ENCODE measurements around the gene RER1.

The RER1 gene

DNA sequence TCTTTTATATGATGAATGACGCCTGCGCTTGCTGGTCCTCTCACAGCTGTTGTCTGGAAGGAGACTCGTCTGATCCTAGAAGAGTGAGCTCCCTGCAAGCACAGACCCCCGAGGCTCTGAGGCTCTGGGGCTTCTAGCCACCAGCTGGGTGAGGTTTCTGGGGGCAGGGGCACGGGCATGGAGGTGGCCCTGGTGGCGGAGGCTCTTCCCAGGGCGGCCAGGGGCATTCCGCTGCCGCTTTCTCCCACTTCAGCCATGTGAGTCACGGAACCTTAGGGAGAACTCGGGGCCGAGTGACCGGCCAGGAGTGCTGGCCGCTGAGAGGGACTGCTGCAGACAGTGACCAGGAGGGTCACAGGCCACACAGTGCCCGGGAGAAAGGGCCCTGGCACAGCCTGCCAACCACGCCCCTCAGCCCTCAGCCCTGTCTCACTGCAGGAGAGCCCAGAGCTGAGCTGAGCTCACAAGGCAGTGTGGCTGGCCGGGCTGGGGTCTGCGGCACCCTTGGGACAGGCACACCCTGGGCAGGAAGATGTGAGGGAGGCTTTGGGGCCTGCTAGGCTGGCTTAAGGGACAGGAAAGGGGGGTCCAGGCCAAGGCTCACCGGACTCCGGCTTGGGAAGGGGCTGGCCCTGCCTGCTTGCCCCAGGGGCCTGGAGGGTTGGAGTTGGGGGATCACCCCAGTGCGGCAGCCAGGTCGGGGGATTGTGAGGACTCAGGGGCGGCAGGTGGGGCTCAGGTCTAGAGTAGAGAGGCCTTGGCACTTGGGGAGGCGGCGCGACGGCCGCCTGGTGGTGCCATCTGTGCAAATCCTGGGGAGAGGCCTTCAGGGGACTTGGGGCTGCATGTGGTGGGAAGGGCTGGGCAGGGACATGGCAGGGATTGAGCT is 36.0 kb upstream of the RER1 start:
- H3K9ac ChIP-seq (ENCODE audit: low read depth, low read length), result no peak overlapping the region
- H3K27me3 ChIP-seq (ENCODE audit: insufficient read depth, low read length), result no peaks in the 10 kb centered on the region
- no peak overlapping the region for H3K27ac ChIP-seq (ENCODE audit: low read depth, low read length)

GRCh38 chr1:2356401-2356800 is 35.2 kb upstream of the RER1 start:
- H3K27me3 ChIP-seq (ENCODE audit: insufficient read depth, low read length), result no peaks in the 10 kb centered on the region
- H3K27ac ChIP-seq (ENCODE audit: low read depth, low read length), result no peak overlapping the region
- H3K36me3 ChIP-seq (ENCODE audit: insufficient read depth, low read length), result no peaks in the 10 kb centered on the region
- WGBS, result 95% methylated on average over 15 of the region's 15 CpGs
- no peak overlapping the region for H3K9ac ChIP-seq (ENCODE audit: low read depth, low read length)
- no peak overlapping the region for H3K4me3 ChIP-seq (ENCODE audit: low read length)
- H3K4me1 ChIP-seq (ENCODE audit: insufficient read depth, low read length), result no peaks in the 10 kb centered on the region
- no peaks in the 10 kb centered on the region for H3K9me3 ChIP-seq (ENCODE audit: insufficient read depth, low read depth, low read length)

More for the DNA sequence above, 36.0 kb upstream of the RER1 start:
- WGBS, result 92% methylated on average over 28 of the region's 28 CpGs
- H3K4me3 ChIP-seq (ENCODE audit: low read length), result no peak overlapping the region
- H3K9me3 ChIP-seq (ENCODE audit: insufficient read depth, low read depth, low read length), result no peaks in the 10 kb centered on the region
- no peaks in the 10 kb centered on the region for H3K36me3 ChIP-seq (ENCODE audit: insufficient read depth, low read length)
- no peaks in the 10 kb centered on the region for H3K4me1 ChIP-seq (ENCODE audit: insufficient read depth, low read length)

GRCh38 chr1:2356911-2357845 is 34.5 kb upstream of the RER1 start:
- no peak overlapping the region for H3K27ac ChIP-seq (ENCODE audit: low read depth, low read length)
- 92% methylated on average over 37 of the region's 37 CpGs for WGBS
- H3K27me3 ChIP-seq (ENCODE audit: insufficient read depth, low read length), result no peaks in the 10 kb centered on the region
- no peak overlapping the region for H3K9ac ChIP-seq (ENCODE audit: low read depth, low read length)
- H3K4me3 ChIP-seq (ENCODE audit: low read length), result no peak overlapping the region
- no peaks in the 10 kb centered on the region for H3K4me1 ChIP-seq (ENCODE audit: insufficient read depth, low read length)
- H3K9me3 ChIP-seq (ENCODE audit: insufficient read depth, low read depth, low read length), result no peaks in the 10 kb centered on the region
- H3K36me3 ChIP-seq (ENCODE audit: insufficient read depth, low read length), result no peaks in the 10 kb centered on the region

DNA sequence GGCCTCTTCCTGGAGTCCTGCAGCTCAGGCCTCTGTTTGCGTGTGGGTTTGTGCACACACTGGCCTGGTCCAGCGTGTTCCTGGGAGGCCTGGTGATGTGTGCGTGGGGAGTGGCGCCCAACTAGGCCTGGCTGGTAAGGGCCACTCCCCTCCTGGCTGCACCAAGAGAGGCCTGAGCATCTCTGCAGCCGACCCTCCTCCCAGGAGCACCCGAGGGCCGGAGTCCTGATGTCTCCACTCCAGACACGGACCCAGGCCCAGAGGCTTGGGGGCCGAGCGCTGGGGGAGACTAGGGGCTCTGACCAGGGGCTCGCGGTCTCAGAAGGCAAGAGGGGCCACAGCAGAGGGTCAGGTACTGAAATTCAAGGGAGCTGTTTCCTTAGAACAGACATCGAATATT is 33.6 kb upstream of the RER1 start:
- no peak overlapping the region for H3K4me3 ChIP-seq (ENCODE audit: low read length)
- H3K27ac ChIP-seq (ENCODE audit: low read depth, low read length), result no peak overlapping the region
- no peaks in the 10 kb centered on the region for H3K36me3 ChIP-seq (ENCODE audit: insufficient read depth, low read length)
- no peaks in the 10 kb centered on the region for H3K27me3 ChIP-seq (ENCODE audit: insufficient read depth, low read length)
- H3K9ac ChIP-seq (ENCODE audit: low read depth, low read length), result no peak overlapping the region
- H3K4me1 ChIP-seq (ENCODE audit: insufficient read depth, low read length), result no peaks in the 10 kb centered on the region
- H3K9me3 ChIP-seq (ENCODE audit: insufficient read depth, low read depth, low read length), result no peaks in the 10 kb centered on the region
- 90% methylated on average over 13 of the region's 13 CpGs for WGBS

DNA sequence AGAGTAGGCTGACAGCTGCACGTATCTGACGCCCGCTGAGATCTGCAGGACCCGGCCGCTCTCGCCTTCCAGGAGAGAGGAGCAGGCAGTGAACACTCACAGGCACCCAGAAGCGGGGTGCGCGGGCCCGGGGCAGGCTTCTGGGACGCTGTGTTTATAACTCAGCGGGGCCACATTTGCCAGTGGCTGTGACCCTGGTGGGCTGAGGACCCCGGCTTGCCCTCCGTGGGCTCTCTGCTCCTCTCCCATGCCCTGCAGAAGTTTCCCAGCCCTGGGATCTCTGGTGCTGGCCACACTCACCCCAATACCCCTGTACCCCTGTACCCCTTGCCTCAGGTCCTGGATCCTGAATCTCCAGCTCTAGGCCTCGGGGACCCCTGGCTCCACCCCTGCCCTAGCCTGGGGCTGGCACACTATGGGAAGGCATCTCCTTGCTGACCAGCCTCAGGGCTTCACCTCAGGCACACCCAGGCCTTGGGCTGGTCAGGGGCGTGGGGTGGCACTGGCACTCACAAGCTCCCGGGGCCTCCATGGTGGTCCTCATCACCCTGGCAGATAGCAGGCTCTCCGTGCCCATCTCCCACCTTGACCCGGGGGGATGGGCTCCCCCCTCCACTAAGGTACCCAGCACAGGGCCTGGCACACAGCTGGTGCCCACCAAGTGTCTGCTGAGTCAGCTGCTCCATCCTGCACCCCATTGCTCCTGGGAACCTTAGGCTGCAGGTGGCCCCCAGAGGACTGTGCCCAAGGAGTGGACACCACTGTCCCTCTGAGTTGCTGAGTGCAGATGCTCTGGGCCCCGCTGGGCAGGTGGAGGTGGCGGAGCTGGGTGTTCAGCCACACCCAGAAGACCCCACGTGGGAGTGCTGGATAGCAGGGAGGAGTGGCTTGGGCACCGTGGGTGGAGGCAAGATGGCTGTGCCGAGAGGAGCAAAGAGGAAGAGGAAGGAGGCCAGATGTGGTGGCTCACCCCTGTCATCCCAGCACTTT is 32.7 kb upstream of the RER1 start:
- Histone ChIP-seq H3K4me1 (ENCODE audit: insufficient read depth, low read length) (no peaks in the 10 kb centered on the region), H3K9ac (ENCODE audit: low read depth, low read length) (no peak overlapping the region), H3K36me3 (ENCODE audit: insufficient read depth, low read length) (no peaks in the 10 kb centered on the region), H3K27ac (ENCODE audit: low read depth, low read length) (no peak overlapping the region), H3K27me3 (ENCODE audit: insufficient read depth, low read length) (no peaks in the 10 kb centered on the region), H3K9me3 (ENCODE audit: insufficient read depth, low read depth, low read length) (peaks cover 2% of the 10 kb centered on the region; the same call in 1 of the 2 replicates), H3K4me3 (ENCODE audit: low read length) (no peak overlapping the region)
- 89% methylated on average over 24 of the region's 24 CpGs for WGBS

DNA sequence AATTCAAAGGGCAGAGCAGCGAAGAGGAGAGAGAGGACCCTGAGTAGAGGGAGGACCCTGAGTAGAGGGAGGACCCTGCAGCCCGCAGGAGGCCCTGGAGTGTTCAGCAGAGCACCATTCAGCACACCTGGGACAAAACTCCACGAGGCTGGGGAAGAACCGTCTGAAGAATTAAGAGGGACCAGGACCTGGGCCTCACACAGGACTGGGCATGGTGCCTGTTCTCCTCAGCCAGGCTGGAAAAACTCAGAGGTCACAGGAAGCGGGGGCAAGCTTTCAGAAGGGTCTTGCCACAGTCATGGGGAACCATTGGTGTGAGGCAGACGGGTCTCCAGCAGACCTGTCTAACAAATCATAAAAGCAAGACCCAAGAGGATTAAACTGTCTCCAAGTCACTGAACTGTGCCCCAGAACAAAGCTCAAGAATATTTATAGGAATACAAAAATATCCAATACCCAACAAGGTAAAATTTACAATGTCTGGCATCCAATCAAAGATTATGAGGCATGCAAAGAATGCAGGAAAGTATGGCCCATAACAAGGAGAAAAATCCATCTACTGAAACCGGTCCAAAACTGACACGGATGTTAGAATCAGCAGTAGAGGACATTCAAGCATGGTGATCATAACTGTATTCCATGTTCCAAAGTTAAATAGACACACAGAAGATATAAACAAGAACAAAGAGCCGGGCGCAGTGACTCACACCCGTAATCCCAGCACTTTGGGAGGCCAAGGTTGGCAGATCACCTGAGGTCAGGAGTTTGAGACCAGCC is 30.9 kb upstream of the RER1 start:
- H3K9ac ChIP-seq (ENCODE audit: low read depth, low read length), result no peak overlapping the region
- H3K36me3 ChIP-seq (ENCODE audit: insufficient read depth, low read length), result no peaks in the 10 kb centered on the region
- H3K27ac ChIP-seq (ENCODE audit: low read depth, low read length), result no peak overlapping the region
- peaks cover 5% of the 10 kb centered on the region; the same call in 1 of the 2 replicates for H3K9me3 ChIP-seq (ENCODE audit: insufficient read depth, low read depth, low read length)
- WGBS, result 94% methylated on average over 11 of the region's 11 CpGs
- H3K4me1 ChIP-seq (ENCODE audit: insufficient read depth, low read length), result no peaks in the 10 kb centered on the region
- H3K4me3 ChIP-seq (ENCODE audit: low read length), result no peak overlapping the region
- H3K27me3 ChIP-seq (ENCODE audit: insufficient read depth, low read length), result no peaks in the 10 kb centered on the region

DNA sequence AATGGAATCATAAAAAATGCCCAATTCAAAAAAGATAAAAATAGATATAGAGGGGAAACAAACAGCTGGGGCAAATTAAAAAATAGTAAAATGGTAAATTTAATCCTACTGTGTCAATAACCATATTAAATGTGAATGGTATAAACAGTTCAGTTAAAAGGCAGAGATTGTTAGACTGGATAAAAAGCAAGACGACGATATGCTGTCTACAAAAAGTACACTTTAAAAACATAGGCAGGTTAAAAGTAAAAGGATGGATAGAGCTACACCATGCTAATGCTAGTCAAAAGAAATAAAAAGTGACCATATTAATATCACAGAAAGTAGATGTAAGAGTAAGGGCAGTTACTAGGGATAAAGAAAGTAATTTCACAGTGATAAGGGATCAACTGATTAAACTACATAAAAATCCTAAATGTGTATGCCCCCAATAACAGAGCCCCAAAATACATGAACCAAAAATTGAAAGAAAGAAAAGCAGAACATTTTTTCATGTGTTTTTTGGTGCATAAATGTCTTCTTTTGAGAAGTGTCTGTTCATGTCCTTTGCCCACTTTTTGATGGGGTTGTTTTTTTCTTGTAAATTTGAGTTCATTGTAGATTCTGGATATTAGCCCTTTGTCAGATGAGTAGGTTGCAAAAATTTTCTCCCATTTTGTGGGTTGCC is 27.7 kb upstream of the RER1 start:
- Histone ChIP-seq H3K9me3 (ENCODE audit: insufficient read depth, low read depth, low read length) (peaks cover 5% of the 10 kb centered on the region; the same call in 1 of the 2 replicates), H3K27ac (ENCODE audit: low read depth, low read length) (no peak overlapping the region), H3K9ac (ENCODE audit: low read depth, low read length) (no peak overlapping the region), H3K27me3 (ENCODE audit: insufficient read depth, low read length) (no peaks in the 10 kb centered on the region), H3K4me1 (ENCODE audit: insufficient read depth, low read length) (no peaks in the 10 kb centered on the region), H3K4me3 (ENCODE audit: low read length) (no peak overlapping the region), H3K36me3 (ENCODE audit: insufficient read depth, low read length) (no peaks in the 10 kb centered on the region)
- WGBS, result 100% methylated on average over 2 of the region's 2 CpGs

DNA sequence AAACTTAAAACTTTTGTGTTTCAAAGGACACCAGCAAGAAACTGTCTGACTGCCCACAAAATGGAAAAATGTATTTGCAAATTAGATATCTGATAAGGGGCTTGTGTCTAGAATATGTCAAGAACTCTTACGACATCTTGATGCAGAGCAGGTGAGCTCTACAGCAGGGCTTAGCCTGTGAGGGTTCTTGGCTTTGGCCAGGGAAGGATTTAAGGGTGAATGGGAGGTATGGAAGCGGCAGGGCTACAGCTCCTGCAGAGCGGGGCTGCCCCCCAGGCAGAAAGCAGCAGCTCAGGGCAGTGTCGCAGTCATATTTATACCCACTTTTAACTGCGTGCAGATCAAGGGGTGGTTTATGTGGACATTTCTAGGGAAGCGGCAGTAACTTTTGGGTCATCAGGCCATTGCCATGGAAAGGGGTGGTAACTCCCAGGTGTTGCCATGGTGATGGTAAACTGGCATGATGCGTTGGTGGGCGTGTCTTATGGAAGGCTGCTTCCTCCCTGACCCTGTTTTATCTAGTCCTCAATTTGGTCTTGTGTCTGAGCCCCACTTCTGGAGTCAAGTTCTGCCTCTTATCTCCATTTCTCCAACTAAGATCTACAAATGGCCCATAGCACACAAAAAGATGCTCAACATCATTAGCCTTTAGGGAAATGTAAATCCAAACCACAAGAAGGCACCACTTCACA is 23.4 kb upstream of the RER1 start:
- WGBS, result 94% methylated on average over 7 of the region's 8 CpGs
- H3K36me3 ChIP-seq (ENCODE audit: insufficient read depth, low read length), result no peaks in the 10 kb centered on the region
- no peaks in the 10 kb centered on the region for H3K4me1 ChIP-seq (ENCODE audit: insufficient read depth, low read length)
- no peaks in the 10 kb centered on the region for H3K27me3 ChIP-seq (ENCODE audit: insufficient read depth, low read length)
- H3K27ac ChIP-seq (ENCODE audit: low read depth, low read length), result no peak overlapping the region
- no peak overlapping the region for H3K4me3 ChIP-seq (ENCODE audit: low read length)
- no peak overlapping the region for H3K9ac ChIP-seq (ENCODE audit: low read depth, low read length)
- peaks cover 5% of the 10 kb centered on the region; the same call in 1 of the 2 replicates for H3K9me3 ChIP-seq (ENCODE audit: insufficient read depth, low read depth, low read length)

All from HUES64 (cell line).